K562 (cell line): ENCODE results near the gene STK32C. TPM values are rescaled to one million over a fixed set of nuclear protein-coding genes. Genes with fewer than 3 reads are reported as not detected.

Experiments
- GTF3C2 ChIP-seq: IDR thresholded peaks from 3 replicates; pipeline ENCODE4 v1.6.1; 2011; ENCODE audit warnings: borderline replicate concordance, mild to moderate bottlenecking, moderate library complexity; ENCODE audit not compliant: insufficient read length; ENCODE audit errors: extremely low read depth
- NELFE ChIP-seq: IDR thresholded peaks from 2 replicates; pipeline ENCODE4 v1.6.1; 2011; ENCODE audit warnings: mild to moderate bottlenecking; ENCODE audit not compliant: insufficient read depth, insufficient read length
- XRCC4 ChIP-seq: IDR thresholded peaks from one replicate; pipeline ENCODE4 v1.6.1; 2011; ENCODE audit not compliant: insufficient read depth, insufficient read length; ENCODE audit errors: extremely low read depth
- polyA plus RNA-seq, 8 experiments: library from polyadenylated mRNA; depleted of rRNA in 4 of 8; stranded (reverse) in 5 of 8; unstranded in 3 of 8; fragments of >200 nt; fragmentation: Nextera tagmentation in 2 of 8; fragmentation: Illumina TruSeq in 1 of 8; extraction: Ambion mirVana in 2 of 8; extraction: Trizol in 1 of 8; gene quantifications; 2 replicates each; pipeline versions ENCODE4 v1.2.1 to v1.2.3, GENCODE V29; 2011 to 2014; ENCODE audit warnings: inconsistent platforms in 1 of 8, missing spikeins in 1 of 8
- total RNA-seq, 7 experiments: library from RNA; depleted of rRNA in 6 of 7; stranded (reverse); fragments of >200 nt in 6 of 7; fragmentation: Illumina TruSeq in 2 of 7; extraction: Trizol in 2 of 7; gene quantifications; 2 replicates each; pipeline versions ENCODE4 v1.2.1 to v1.2.3, GENCODE V29; 2011 to 2021; ENCODE audit warnings: low replicate concordance in 1 of 7
- TF ChIP-seq, protein P1 (sequence below): sonication (generic); formaldehyde crosslinking; IDR thresholded peaks from 2 replicates; pipeline ENCODE4 v1.8.0; 2022; ENCODE audit warnings: missing genetic modification reagents, mild to moderate bottlenecking, moderate library complexity, borderline replicate concordance

The STK32C gene
- total and polyA plus RNA-seq, 9 of the 15 experiments (the other 6 are each of a cell fraction or from before 2014, with no cell fraction given): 1.5 to 20.9 (median 6.5) TPM

GRCh38 chr10:132329565-132330485, 22.1 kb upstream of the STK32C start (continued):
- TF ChIP-seq GTF3C2: no peak
- TF ChIP-seq XRCC4: no peak
- TF ChIP-seq NELFE: no peak
- TF ChIP-seq, protein P1, sequence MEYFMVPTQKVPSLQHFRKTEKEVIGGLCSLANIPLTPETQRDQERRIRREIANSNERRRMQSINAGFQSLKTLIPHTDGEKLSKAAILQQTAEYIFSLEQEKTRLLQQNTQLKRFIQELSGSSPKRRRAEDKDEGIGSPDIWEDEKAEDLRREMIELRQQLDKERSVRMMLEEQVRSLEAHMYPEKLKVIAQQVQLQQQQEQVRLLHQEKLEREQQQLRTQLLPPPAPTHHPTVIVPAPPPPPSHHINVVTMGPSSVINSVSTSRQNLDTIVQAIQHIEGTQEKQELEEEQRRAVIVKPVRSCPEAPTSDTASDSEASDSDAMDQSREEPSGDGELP: no peak
